ENCODE data around the gene MMP28.

DNA sequence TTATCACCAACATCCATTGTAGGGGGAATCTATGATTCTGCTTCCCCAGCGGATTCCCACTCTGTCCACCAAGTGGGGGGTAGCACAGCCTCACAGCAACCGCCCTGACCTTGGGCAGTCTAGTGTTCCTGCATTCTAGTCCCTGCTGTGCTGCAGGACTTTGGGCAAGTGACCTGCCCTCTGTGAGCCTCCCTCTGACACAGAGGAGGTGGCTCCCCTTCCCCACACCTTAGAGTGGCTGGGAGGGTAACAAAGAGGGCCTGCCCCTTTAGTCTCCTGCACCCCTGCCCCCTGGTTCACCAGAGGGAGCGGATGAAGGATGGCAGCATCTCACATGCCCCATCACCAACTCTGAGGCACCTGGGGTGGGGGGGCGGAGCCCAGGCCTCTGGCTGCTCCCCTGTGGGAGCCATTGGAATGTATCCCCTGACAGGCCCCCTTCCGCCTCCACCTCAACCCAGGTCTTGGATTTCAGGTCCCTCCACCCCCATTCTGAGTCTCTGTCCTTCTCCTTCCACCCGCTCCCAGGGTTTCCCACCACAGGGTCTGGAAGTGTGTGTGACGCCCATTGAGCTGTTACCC, 52.5 kb downstream of the MMP28 start:
- TF ChIP-seq DPF2 (IDR thresholded peaks at IDR 0.05) (no peak), USF1 (IDR thresholded peaks at IDR 0.05; ENCODE audit: borderline replicate concordance, extremely low read length, insufficient read depth, low read depth, low read length) (no peak), HDGF (IDR thresholded peaks at IDR 0.05) (no peak), CBX5 (IDR thresholded peaks at IDR 0.05; ENCODE audit: low read depth) (no peak), ZNF274 (IDR thresholded peaks at IDR 0.05; ENCODE audit: insufficient read depth, insufficient read length) (no peak), HCFC1 (IDR thresholded peaks at IDR 0.05; ENCODE audit: low read length) (no peak)
